ENCODE measurements around the gene ZBTB48.

DNA sequence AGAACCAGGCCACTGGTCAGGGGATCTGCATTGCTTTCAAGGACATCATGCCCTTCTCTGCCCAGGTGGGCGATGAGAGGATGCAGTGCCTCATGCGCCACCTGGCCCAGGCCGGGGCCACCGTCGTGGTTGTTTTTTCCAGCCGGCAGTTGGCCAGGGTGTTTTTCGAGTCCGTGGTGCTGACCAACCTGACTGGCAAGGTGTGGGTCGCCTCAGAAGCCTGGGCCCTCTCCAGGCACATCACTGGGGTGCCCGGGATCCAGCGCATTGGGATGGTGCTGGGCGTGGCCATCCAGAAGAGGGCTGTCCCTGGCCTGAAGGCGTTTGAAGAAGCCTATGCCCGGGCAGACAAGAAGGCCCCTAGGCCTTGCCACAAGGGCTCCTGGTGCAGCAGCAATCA, 5.0 kb upstream of the ZBTB48 start:
- no peak for TF ChIP-seq POLR2A (IDR thresholded peaks at IDR 0.05)
- TF ChIP-seq, protein P1, sequence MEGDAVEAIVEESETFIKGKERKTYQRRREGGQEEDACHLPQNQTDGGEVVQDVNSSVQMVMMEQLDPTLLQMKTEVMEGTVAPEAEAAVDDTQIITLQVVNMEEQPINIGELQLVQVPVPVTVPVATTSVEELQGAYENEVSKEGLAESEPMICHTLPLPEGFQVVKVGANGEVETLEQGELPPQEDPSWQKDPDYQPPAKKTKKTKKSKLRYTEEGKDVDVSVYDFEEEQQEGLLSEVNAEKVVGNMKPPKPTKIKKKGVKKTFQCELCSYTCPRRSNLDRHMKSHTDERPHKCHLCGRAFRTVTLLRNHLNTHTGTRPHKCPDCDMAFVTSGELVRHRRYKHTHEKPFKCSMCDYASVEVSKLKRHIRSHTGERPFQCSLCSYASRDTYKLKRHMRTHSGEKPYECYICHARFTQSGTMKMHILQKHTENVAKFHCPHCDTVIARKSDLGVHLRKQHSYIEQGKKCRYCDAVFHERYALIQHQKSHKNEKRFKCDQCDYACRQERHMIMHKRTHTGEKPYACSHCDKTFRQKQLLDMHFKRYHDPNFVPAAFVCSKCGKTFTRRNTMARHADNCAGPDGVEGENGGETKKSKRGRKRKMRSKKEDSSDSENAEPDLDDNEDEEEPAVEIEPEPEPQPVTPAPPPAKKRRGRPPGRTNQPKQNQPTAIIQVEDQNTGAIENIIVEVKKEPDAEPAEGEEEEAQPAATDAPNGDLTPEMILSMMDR (IDR thresholded peaks at IDR 0.05) = no peak

All from stomach (tissue), 4 donors.